ENCODE results near the gene NCR1.

Gene NCR1

GRCh38 chr19:54882758-54883157, 23.2 kb upstream of the NCR1 start:
- no peak for TF ChIP-seq MAX (IDR thresholded peaks at IDR 0.05)
- no peak for TF ChIP-seq YY1 (IDR thresholded peaks at IDR 0.05; ENCODE audit: low read depth)
- no peak for TF ChIP-seq TEAD4 (IDR thresholded peaks at IDR 0.05)
- TF ChIP-seq RAD21 (IDR thresholded peaks at IDR 0.05; ENCODE audit: low read depth), result no peak
- TF ChIP-seq TCF12 (IDR thresholded peaks at IDR 0.05; ENCODE audit: low read depth), result no peak
- TF ChIP-seq FOXM1 (IDR thresholded peaks at IDR 0.05; ENCODE audit: borderline replicate concordance, low read depth), result no peak
- TF ChIP-seq TAF1 (IDR thresholded peaks at IDR 0.05; ENCODE audit: low read depth), result no peak
- no peak for TF ChIP-seq USF1 (IDR thresholded peaks at IDR 0.05)
- TF ChIP-seq CEBPB (IDR thresholded peaks at IDR 0.05), result no peak
- TF ChIP-seq EP300 (IDR thresholded peaks at IDR 0.05; ENCODE audit: borderline replicate concordance), result no peak
- TF ChIP-seq EGR1 (IDR thresholded peaks at IDR 0.05), result no peak
- TF ChIP-seq NFIC (IDR thresholded peaks at IDR 0.05), result no peak
- no peak for TF ChIP-seq ZBTB7A (IDR thresholded peaks at IDR 0.05; ENCODE audit: low read depth)

- no peak for TF ChIP-seq FOXM1 (IDR thresholded peaks at IDR 0.05; ENCODE audit: borderline replicate concordance, low read depth)
- TF ChIP-seq USF1 (IDR thresholded peaks at IDR 0.05), result no peak
- TF ChIP-seq YY1 (IDR thresholded peaks at IDR 0.05; ENCODE audit: low read depth), result no peak
- no peak for TF ChIP-seq TCF12 (IDR thresholded peaks at IDR 0.05; ENCODE audit: low read depth)
- no peak for TF ChIP-seq EP300 (IDR thresholded peaks at IDR 0.05; ENCODE audit: borderline replicate concordance)
- TF ChIP-seq TEAD4 (IDR thresholded peaks at IDR 0.05), result no peak
- TF ChIP-seq ZBTB7A (IDR thresholded peaks at IDR 0.05; ENCODE audit: low read depth), result no peak
- TF ChIP-seq CEBPB (IDR thresholded peaks at IDR 0.05), result no peak
- TF ChIP-seq MAX (IDR thresholded peaks at IDR 0.05), result no peak
- no peak for TF ChIP-seq NFIC (IDR thresholded peaks at IDR 0.05)
- no peak for TF ChIP-seq REST (IDR thresholded peaks at IDR 0.05; ENCODE audit: low read depth)
- TF ChIP-seq RAD21 (IDR thresholded peaks at IDR 0.05; ENCODE audit: low read depth), result no peak
- TF ChIP-seq TAF1 (IDR thresholded peaks at IDR 0.05; ENCODE audit: low read depth), result no peak
- no peak for TF ChIP-seq EGR1 (IDR thresholded peaks at IDR 0.05)
Observed at GRCh38 chr19:54883228-54883627, 22.7 kb upstream of the NCR1 start.

GRCh38 chr19:54888239-54888638, 17.7 kb upstream of the NCR1 start:
- no peak for TF ChIP-seq TAF1 (IDR thresholded peaks at IDR 0.05; ENCODE audit: low read depth)
- TF ChIP-seq YY1 (IDR thresholded peaks at IDR 0.05; ENCODE audit: low read depth), result no peak
- no peak for TF ChIP-seq TCF12 (IDR thresholded peaks at IDR 0.05; ENCODE audit: low read depth)
- TF ChIP-seq USF1 (IDR thresholded peaks at IDR 0.05), result no peak
- no peak for TF ChIP-seq NFIC (IDR thresholded peaks at IDR 0.05)
- no peak for TF ChIP-seq ZBTB7A (IDR thresholded peaks at IDR 0.05; ENCODE audit: low read depth)
- TF ChIP-seq TEAD4 (IDR thresholded peaks at IDR 0.05), result no peak
- no peak for TF ChIP-seq CREB1 (IDR thresholded peaks at IDR 0.05; ENCODE audit: low read depth)
- no peak for TF ChIP-seq RAD21 (IDR thresholded peaks at IDR 0.05; ENCODE audit: low read depth)
- TF ChIP-seq EP300 (IDR thresholded peaks at IDR 0.05; ENCODE audit: borderline replicate concordance), result no peak
- TF ChIP-seq MAX (IDR thresholded peaks at IDR 0.05), result no peak
- no peak for TF ChIP-seq FOXM1 (IDR thresholded peaks at IDR 0.05; ENCODE audit: borderline replicate concordance, low read depth)
- TF ChIP-seq REST (IDR thresholded peaks at IDR 0.05; ENCODE audit: low read depth), result no peak
- no peak for TF ChIP-seq CEBPB (IDR thresholded peaks at IDR 0.05)
- no peak for TF ChIP-seq EGR1 (IDR thresholded peaks at IDR 0.05)

GRCh38 chr19:54889566-54889965, 16.4 kb upstream of the NCR1 start:
- TF ChIP-seq CREB1 (IDR thresholded peaks at IDR 0.05; ENCODE audit: low read depth) (no peak), NFIC (IDR thresholded peaks at IDR 0.05) (no peak), EP300 (IDR thresholded peaks at IDR 0.05; ENCODE audit: borderline replicate concordance) (no peak), ZBTB7A (IDR thresholded peaks at IDR 0.05; ENCODE audit: low read depth) (no peak), FOXM1 (IDR thresholded peaks at IDR 0.05; ENCODE audit: borderline replicate concordance, low read depth) (no peak), RAD21 (IDR thresholded peaks at IDR 0.05; ENCODE audit: low read depth) (no peak), YY1 (IDR thresholded peaks at IDR 0.05; ENCODE audit: low read depth) (no peak), REST (IDR thresholded peaks at IDR 0.05; ENCODE audit: low read depth) (no peak), MAX (IDR thresholded peaks at IDR 0.05) (no peak), CEBPB (IDR thresholded peaks at IDR 0.05) (no peak), TCF12 (IDR thresholded peaks at IDR 0.05; ENCODE audit: low read depth) (no peak), TAF1 (IDR thresholded peaks at IDR 0.05; ENCODE audit: low read depth) (no peak), TEAD4 (IDR thresholded peaks at IDR 0.05) (no peak)

All from Ishikawa (cell line).